IMR-90 (cell line): ENCODE measurements around the gene SLC15A3.

Source experiments
- CEBPB ChIP-seq: IDR thresholded peaks from 2 replicates; pipeline ENCODE4 v1.6.1; 2012; ENCODE audit warnings: low read depth, low read length, improper control_type of control experiment
- CHD1 ChIP-seq: IDR thresholded peaks from 2 replicates; pipeline ENCODE4 v1.6.1; 2012; ENCODE audit warnings: low read depth, low read length, improper control_type of control experiment
- CTCF ChIP-seq: conservative IDR thresholded peaks from 2 replicates; pipeline ENCODE4 v1.5.1; 2012; ENCODE audit warnings: mild to moderate bottlenecking, low read depth, low read length, improper control_type of control experiment
- POLR2A ChIP-seq: IDR thresholded peaks from 2 replicates; pipeline ENCODE4 v1.6.1; 2012; ENCODE audit warnings: mild to moderate bottlenecking, low read depth, low read length
- RCOR1 ChIP-seq: IDR thresholded peaks from 2 replicates; pipeline ENCODE4 v1.6.1; 2012; ENCODE audit warnings: mild to moderate bottlenecking, low read length, improper control_type of control experiment; ENCODE audit not compliant: insufficient replicate concordance

- no peak for TF ChIP-seq POLR2A
- no peak for TF ChIP-seq CTCF
- TF ChIP-seq RCOR1 = no peak
- TF ChIP-seq CEBPB = no peak
- TF ChIP-seq CHD1 = no peak
Measured at GRCh38 chr11:60959431-60959830, 7.5 kb upstream of the SLC15A3 start.
